ENCODE measurements around the gene GDF11. TPM values are rescaled to one million over a fixed set of nuclear protein-coding genes. Genes with fewer than 3 reads are reported as not detected.
A peak's percentile ranks its signal among the peaks of the same experiment; 100 is the strongest.

Gene GDF11
- total RNA-seq, 3 donors from 2014 or later: 0.64 to 1.6 (median 0.88) TPM

- Histone ChIP-seq H3K9me3 (no peaks in the 10 kb centered on the region), H3K27me3 (no peaks in the 10 kb centered on the region), H3K36me3 (peaks cover 19% of the 10 kb centered on the region), H3K27ac (no peak overlapping the region), H3K4me3 (no peak overlapping the region), H3K4me1 (no peaks in the 10 kb centered on the region)
- intact Hi-C loops (cut with DNase I; ENCODE audit: low total_unique reads): no loop called here
- TF ChIP-seq POLR2A (IDR thresholded peaks at IDR 0.05): no peak
- TF ChIP-seq CTCF (IDR thresholded peaks at IDR 0.05): peak in 1 of 3 donors; percentile 19
- no peak for DNase-seq (ENCODE audit: low spot score in 2 of 2)
Observed at GRCh38 chr12:55797068-55797467, 54.1 kb downstream of the GDF11 start.

GRCh38 chr12:55797550-55797949, 54.6 kb downstream of the GDF11 start:
- Histone ChIP-seq H3K36me3 (peaks cover 19% of the 10 kb centered on the region), H3K27ac (no peak overlapping the region), H3K4me1 (no peaks in the 10 kb centered on the region), H3K27me3 (no peaks in the 10 kb centered on the region), H3K9me3 (no peaks in the 10 kb centered on the region), H3K4me3 (no peak overlapping the region)
- intact Hi-C loops (cut with DNase I; ENCODE audit: low total_unique reads): no loop called here
- no peak for DNase-seq (ENCODE audit: low spot score in 2 of 2)
- TF ChIP-seq POLR2A (IDR thresholded peaks at IDR 0.05): no peak
- TF ChIP-seq CTCF (IDR thresholded peaks at IDR 0.05): no peak
- TF ChIP-seq POLR2AphosphoS5 (IDR thresholded peaks at IDR 0.05): no peak

Other genes with a start within 250 kb of the GDF11 start
- gene OR6C4, start 193.5 kb upstream of the GDF11 start, total RNA-seq: not detected
- not detected for gene OR2AP1, start 170.7 kb upstream of the GDF11 start, total RNA-seq
- gene OR10P1, start 106.2 kb upstream of the GDF11 start, total RNA-seq: not detected
- 100 to 1,000 TPM in 1 of 3 donors, 10 to 100 TPM in 2; 20.5 to 190 (median 33.1) TPM for gene ITGA7, start 35.2 kb upstream of the GDF11 start, total RNA-seq
- gene BLOC1S1, start 27.1 kb upstream of the GDF11 start, total RNA-seq: 100 to 1,000 TPM; 141 to 238 (median 162) TPM
- gene RDH5, start 22.7 kb upstream of the GDF11 start, total RNA-seq: 10 to 100 TPM; 18.9 to 90.9 (median 21.6) TPM
- gene CD63, start 14.1 kb upstream of the GDF11 start, total RNA-seq: 100 to 1,000 TPM; 540 to 910 (median 777) TPM
- 10 to 100 TPM; 54.7 to 64.3 (median 55.3) TPM for gene SARNP, start 74.6 kb downstream of the GDF11 start, total RNA-seq
- 10 to 100 TPM; 13.1 to 28.5 (median 21.0) TPM for gene ORMDL2, start 74.9 kb downstream of the GDF11 start, total RNA-seq
- 10 to 100 TPM; 31.0 to 46.2 (median 36.1) TPM for gene DNAJC14, start 86.5 kb downstream of the GDF11 start, total RNA-seq
- gene MMP19, start 99.8 kb downstream of the GDF11 start, total RNA-seq: 10 to 100 TPM; 21.9 to 50.6 (median 47.9) TPM
- gene PYM1, start 184.8 kb downstream of the GDF11 start, total RNA-seq: 10 to 100 TPM; 25.9 to 38.1 (median 33.0) TPM
- 10 to 100 TPM; 25.1 to 50.5 (median 44.2) TPM for gene DGKA, start 188.0 kb downstream of the GDF11 start, total RNA-seq
- gene PMEL, start 222.9 kb downstream of the GDF11 start, total RNA-seq: 10 to 100 TPM in 1 of 3 donors, 1 to 10 TPM in 2; 4.7 to 18.7 (median 7.4) TPM
- gene CDK2, start 223.7 kb downstream of the GDF11 start, total RNA-seq: 10 to 100 TPM in 2 of 3 donors, 1 to 10 TPM in 1; 8.2 to 27.2 (median 27.1) TPM
- 10 to 100 TPM; 74.9 to 98.8 (median 75.7) TPM for gene RAB5B, start 231.0 kb downstream of the GDF11 start, total RNA-seq